Liver (tissue), 3 donors: Measurements from ENCODE around the gene NEAT1.

ENCODE experiments used
- ATF3 ChIP-seq: IDR thresholded peaks from 2 replicates; pipeline ENCODE4 v1.6.1; 2016; ENCODE audit warnings: antibody characterized with exemption
- CTCF ChIP-seq: fragments of 150-350 bp; IDR thresholded peaks from 2 replicates; pipeline ENCODE4 v1.5.1; 2017; ENCODE audit warnings: improper control_type of control experiment, low read depth, low read length; ENCODE audit not compliant: missing input control
- EGR1 ChIP-seq, 2 donors: IDR thresholded peaks; 2 replicates each; pipeline ENCODE4 v1.6.1; 2016 to 2018; ENCODE audit warnings: antibody characterized with exemption in 2 of 2, low read depth in 2 of 2
- GABPA ChIP-seq, 2 donors: IDR thresholded peaks in 1 of 2; conservative IDR thresholded peaks in 1 of 2; 2 replicates each; pipeline ENCODE4 v1.6.1; 2016; ENCODE audit warnings: antibody characterized with exemption in 2 of 2, mild to moderate bottlenecking in 1 of 2, moderate library complexity in 1 of 2
- HNF4G ChIP-seq: IDR thresholded peaks from 2 replicates; pipeline ENCODE4 v1.6.1; 2016; ENCODE audit warnings: antibody characterized with exemption
- JUND ChIP-seq, 2 donors: IDR thresholded peaks; 2 replicates each; pipeline ENCODE4 v1.6.1; 2016; ENCODE audit warnings: antibody characterized with exemption in 2 of 2
- MAX ChIP-seq: IDR thresholded peaks from 2 replicates; pipeline ENCODE4 v1.6.1; 2016; ENCODE audit warnings: antibody characterized with exemption
- NR2F2 ChIP-seq: IDR thresholded peaks from 2 replicates; pipeline ENCODE4 v1.6.1; 2016; ENCODE audit warnings: antibody characterized with exemption
- RAD21 ChIP-seq, 2 donors: IDR thresholded peaks; 2 replicates each; pipeline ENCODE4 v1.6.1; 2016; ENCODE audit warnings: antibody characterized with exemption in 2 of 2, mild to moderate bottlenecking in 2 of 2
- REST ChIP-seq: IDR thresholded peaks from 2 replicates; pipeline ENCODE4 v1.6.1; 2016; ENCODE audit warnings: antibody characterized with exemption, mild to moderate bottlenecking
- RXRA ChIP-seq, 2 donors: IDR thresholded peaks; 2 replicates each; pipeline ENCODE4 v1.6.1; 2017 to 2018; ENCODE audit warnings: antibody characterized with exemption in 2 of 2, mild to moderate bottlenecking in 1 of 2
- SP1 ChIP-seq: IDR thresholded peaks from 2 replicates; pipeline ENCODE4 v1.6.1; 2018; ENCODE audit warnings: antibody characterized with exemption, mild to moderate bottlenecking
- TAF1 ChIP-seq: conservative IDR thresholded peaks from 2 replicates; pipeline ENCODE4 v1.6.1; 2016; ENCODE audit warnings: antibody characterized with exemption, mild to moderate bottlenecking
- YY1 ChIP-seq: IDR thresholded peaks from 2 replicates; pipeline ENCODE4 v1.6.1; 2016; ENCODE audit warnings: antibody characterized with exemption, mild to moderate bottlenecking
- donor health status: healthy.
- donor health status: healthy.

- TF ChIP-seq CTCF (no peak), YY1 (no peak), MAX (no peak), TAF1 (no peak), SP1 (no peak), JUND (IDR thresholded peaks at IDR 0.05) (no peak), ATF3 (no peak), RAD21 (IDR thresholded peaks at IDR 0.05) (no peak), HNF4G (no peak), REST (no peak), GABPA (IDR thresholded peaks at IDR 0.05 in 1 of 2, conservative IDR thresholded peaks at IDR 0.05 in 1 of 2) (no peak), EGR1 (IDR thresholded peaks at IDR 0.05; ENCODE audit: low read depth in 2 of 2) (no peak), RXRA (IDR thresholded peaks at IDR 0.05) (no peak), NR2F2 (no peak)
Observed at GRCh38 chr11:65410936-65411680, 11.5 kb upstream of the NEAT1 start.
